EL (cell line): ENCODE data around the gene CA10.

Experiments used
- DNase-seq: peaks from one replicate; pipeline ENCODE4 v3.0.0-alpha.2; 2016

CA10 gene

DNA sequence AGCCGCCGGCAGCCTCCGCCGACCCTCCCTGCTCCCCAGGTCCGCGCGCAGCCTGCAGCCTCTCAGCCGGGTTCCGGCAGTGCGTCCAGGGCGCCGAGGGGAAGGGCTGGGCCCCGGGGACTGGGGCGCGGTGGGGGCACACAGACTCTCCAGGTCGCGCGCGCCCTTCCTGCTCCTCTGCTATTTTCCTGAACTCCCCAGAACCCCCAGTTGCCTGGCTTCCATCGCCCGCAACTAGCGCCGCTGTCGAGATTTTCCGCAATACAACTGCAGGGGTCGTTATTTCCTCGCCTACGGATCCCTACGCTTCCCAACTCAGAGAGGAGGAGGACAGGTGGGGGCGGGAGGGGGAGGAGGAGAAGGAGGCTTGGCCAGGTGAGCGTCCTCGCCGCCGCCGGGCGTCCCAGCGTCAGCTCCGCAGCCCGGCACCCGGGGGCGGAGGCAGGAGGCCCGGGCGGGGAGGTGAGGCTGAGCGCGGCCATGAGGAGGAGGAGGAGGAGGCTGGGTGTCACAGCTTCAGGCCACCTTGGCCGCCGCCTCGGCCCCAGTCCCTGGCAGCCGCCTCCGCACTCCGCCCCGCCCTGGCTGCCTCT is at the start of gene CA10:
TSS of gene CA10 (minus strand) at position 265 of the 593 bp plus-strand sequence.
- DNase-seq, result no peak

DNA sequence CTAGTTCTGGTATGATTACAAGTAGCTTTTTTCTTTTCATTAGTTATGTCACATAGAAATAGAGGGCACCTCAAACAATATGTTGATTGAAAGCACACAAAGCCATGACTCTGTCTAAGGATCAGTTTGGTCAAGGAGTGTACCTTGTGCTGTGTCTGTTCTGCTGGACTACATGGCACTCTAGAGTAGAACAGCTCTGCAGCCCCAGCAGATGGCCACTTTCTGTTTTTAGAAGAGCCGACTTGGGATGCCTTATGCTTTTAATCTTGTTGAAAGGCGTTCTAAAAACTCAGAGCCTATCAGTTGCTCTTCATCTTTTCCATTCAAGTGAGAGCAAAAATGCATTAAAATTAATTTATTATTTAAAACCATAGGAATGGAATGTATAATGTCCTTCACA is 49.3 kb upstream of the CA10 start:
- DNase-seq, result no peak

GRCh38 chr17:52202520-52203080 is 44.1 kb upstream of the CA10 start:
- DNase-seq, result no peak

- DNase-seq, result no peak
Measured at GRCh38 chr17:52201767-52202519, 43.4 kb upstream of the CA10 start.

GRCh38 chr17:52191491-52191890 is 33.0 kb upstream of the CA10 start:
- DNase-seq, result no peak

- no peak for DNase-seq
Measured at GRCh38 chr17:52181782-52182181, 23.3 kb upstream of the CA10 start.

GRCh38 chr17:52178012-52178411 is 19.5 kb upstream of the CA10 start:
- DNase-seq, result no peak

- peak; percentile 7 for DNase-seq
Measured at GRCh38 chr17:52170963-52171572, 12.6 kb upstream of the CA10 start.

- DNase-seq, result no peak
Measured at GRCh38 chr17:52160136-52160567, 1.6 kb upstream of the CA10 start.

- DNase-seq, result no peak
Measured at GRCh38 chr17:52159246-52160135, 977 bp upstream of the CA10 start.

- DNase-seq, result no peak
Measured at GRCh38 chr17:52157603-52158449, 688 bp downstream of the CA10 start.

DNA sequence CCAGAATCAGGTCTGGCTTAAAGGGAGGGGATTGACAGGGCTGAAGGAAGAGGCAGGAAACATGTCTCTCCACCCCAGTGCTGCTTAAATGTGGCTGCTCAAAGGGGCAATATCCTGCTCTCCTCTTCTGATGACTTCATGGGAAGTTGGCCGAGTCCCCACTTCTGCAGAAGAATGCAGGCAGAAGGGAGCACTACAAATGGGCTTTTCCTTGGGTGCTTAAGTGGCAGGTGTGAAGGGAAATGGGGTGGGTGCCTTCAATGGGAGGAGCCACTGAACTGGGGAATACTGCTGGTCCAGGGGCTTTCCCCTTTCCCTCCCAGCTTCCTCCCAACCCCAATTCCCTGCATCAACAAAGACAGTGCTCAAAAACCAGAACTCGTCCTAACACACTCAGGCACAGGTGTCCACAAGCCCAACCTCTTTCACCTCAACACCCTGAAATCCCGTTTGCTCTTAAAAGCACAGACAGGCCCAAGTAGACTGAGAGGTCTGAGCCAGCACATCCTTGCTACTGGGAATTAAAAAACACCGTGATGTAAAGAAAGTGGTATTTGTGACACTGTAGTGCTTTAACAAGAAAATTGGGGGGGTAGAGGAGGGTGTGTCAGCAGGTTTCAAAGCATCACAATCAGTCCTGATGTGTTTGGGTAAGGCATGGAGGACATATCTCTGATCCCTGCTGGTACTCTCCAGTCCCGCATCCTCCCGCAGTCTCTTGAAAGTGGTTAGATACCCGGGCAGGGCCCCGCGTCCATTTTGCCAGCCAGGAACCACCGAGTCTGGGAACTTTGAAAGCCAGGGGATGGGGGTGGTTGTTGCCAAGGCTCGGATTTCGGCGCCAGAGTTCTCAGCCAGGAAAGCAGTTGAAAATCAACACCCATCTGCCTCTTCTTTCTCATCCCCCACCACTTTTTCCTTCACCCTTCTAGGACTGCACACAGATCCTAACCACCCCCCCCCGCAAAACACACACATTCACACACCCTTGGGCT is 1.6 kb downstream of the CA10 start:
- no peak for DNase-seq

DNA sequence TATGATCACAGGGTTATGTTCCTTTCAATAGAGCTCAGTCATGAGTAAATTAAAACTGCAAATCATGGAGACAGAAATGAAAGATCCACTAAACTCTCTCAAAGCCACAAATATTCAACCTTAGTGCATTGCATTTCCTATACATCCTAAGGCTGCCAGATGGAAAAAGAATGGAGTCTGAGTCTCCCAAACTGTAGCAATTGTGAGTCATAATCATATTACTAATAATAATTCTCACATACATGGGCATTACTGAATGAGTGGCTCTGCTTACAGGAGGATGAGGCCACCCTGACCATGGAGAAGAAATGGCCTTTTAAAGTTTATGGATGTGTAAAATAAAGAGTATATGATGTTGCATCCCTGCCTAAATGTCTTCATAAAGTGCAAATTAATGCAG is 3.2 kb downstream of the CA10 start:
- no peak for DNase-seq

- DNase-seq, result no peak
Measured at GRCh38 chr17:52154466-52154865, 4.0 kb downstream of the CA10 start.

DNA sequence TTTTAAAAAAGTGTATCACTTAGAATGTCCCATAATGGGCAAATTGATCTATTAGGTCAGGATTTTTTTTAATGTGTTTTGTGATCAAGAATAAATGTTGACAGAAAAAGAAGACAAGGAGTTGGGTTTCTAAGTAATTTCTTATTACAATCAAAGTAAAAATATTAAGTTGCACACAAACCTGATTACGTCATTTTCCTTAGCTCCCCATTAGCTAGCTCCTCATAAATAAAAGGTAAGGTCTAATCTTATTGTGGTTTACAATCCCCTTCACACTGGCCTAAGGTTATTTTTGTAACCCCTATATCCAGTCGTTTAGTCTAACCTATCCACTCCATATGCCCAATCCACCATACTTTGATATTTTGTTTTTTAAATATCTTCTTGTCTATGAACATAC is 7.6 kb downstream of the CA10 start:
- DNase-seq, result no peak

DNA sequence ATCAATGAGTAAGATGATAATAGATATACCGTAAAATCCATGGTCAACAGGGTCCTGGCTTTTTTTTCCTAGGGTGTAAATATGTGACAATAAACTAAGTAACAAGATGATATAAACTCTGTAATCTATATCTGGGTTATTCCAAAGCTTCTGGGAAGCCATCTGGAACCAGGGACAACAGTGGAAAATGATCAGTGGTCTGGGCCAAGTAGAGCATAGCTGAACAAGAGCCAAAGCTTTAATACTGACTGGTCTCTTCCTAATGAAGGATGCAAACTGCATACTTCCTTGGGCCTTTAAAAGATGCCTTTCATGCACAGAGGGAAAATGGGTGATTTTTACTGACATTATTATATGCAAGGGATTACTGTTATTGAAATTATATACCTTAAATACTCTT is 8.9 kb downstream of the CA10 start:
- DNase-seq, result no peak

- no peak for DNase-seq
Measured at GRCh38 chr17:52148969-52149351, 9.6 kb downstream of the CA10 start.

GRCh38 chr17:52148288-52148968 is 10.1 kb downstream of the CA10 start:
- DNase-seq, result no peak

DNA sequence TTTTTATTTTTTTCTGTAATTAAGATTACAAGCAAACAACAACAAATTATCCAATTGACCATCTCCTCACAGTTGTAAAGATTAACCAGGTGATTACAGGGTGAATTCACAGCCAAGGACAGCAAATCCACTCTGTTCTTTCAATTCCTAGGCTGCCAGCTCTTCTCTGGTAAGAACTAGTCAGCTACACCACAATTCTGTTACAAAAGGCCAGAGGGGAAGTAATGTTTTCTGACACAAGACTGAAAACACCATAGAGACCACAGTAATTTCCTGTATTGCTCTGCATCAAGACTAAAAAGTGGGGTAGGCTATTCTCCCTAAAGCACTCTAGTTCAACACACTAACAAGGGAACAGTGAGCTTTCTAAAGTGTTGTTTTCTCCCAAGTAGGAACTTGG is 10.6 kb downstream of the CA10 start:
- DNase-seq, result no peak

GRCh38 chr17:52147431-52147830 is 11.1 kb downstream of the CA10 start:
- no peak for DNase-seq
